HG03457 (cell line): Measurements from ENCODE around the gene MAOB.
"Not testable (repeated sequence)": the region's sequence is repeated elsewhere in the genome, so short reads cannot be mapped to it uniquely, and the experiment has no call there.

Source experiments
- ATAC-seq: cut with Tn5 transposase; IDR thresholded peaks from one replicate; pipeline ENCODE4 v1.9.1; 2021; ENCODE audit warnings: moderate number of reproducible peaks; ENCODE audit not compliant: unreplicated experiment

MAOB gene

DNA sequence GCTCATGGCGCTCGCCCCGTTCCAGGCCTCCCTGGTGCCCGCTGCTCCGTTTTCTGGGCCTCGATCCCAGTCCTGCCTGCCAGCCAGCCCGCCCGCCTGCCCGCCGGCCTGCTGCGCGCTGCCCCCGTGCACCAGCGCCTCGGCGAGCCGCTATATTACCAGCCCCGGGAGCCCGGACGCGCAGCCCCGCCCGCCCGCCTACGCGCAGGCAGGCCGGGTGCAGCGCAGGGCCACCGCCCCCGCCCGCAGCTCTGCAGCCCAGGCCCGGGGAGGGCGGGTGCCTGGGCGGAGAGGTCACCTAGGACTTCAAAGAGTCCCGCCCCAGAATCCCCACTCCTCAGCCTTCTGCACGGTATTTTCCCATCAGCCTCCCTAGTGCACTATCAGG, at the start of gene MAOB:
Gene MAOB (minus strand): TSS at position 157 of the 388 bp plus-strand sequence. CDS start 151 bp downstream, at position 6.
- ATAC-seq: no peak

DNA sequence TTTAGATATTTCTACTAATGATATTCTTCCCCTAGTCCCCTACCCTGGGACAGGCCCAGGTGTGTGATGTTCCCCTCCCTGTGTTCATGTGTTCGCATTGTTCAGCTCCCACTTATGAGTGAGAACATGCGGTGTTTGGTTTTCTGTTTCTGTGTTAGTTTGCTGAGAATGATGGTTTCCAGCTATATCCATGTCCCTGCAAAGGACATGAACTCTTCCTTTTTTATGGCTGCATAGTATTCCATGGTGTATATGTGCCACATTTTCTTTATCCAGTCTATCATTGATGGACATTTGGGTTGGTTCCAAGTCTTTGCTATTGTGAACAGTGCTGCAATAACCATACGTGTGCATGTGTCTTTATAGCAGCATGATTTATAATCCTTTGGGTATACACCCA, 39.8 kb upstream of the MAOB start:
- ATAC-seq: not testable (repeated sequence)

GRCh38 chrX:43910772-43911171, 28.5 kb upstream of the MAOB start:
- ATAC-seq: not testable (repeated sequence)

- ATAC-seq: no peak
These were observed 27.8 kb upstream of the MAOB start for GRCh38 chrX:43910012-43910411.

GRCh38 chrX:43909141-43909540, 26.9 kb upstream of the MAOB start:
- no peak for ATAC-seq

- no peak for ATAC-seq
These were observed 17.9 kb upstream of the MAOB start for GRCh38 chrX:43899878-43900815.

DNA sequence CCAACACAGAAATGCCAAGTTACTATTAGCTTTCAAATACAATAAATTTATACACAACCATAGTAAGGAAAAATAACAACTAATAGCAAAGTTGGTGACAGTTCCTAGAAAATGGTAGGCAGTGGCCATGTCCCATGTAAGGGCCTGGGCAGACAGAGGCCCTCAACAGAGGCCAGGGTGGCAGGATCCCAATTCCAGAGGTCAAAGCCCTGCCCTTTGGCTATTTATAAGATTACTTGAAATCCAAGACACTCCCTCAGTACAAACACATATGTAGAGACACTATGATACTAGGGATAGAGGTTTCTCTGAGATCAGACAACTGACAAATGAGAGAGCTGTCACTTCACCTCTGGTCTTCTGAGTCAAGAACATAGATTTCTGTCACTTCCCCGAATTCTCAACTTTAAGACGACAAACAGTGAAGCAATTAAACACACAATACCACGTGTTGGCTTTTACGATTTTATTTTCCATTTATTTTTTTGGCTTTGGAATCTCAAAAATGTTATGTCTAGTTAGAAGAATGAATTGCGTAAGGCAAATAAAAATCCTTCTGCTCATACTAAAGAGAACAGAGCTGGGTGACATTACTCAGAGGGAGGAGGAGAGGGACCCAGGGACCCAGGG, 16.3 kb upstream of the MAOB start:
- no peak for ATAC-seq

DNA sequence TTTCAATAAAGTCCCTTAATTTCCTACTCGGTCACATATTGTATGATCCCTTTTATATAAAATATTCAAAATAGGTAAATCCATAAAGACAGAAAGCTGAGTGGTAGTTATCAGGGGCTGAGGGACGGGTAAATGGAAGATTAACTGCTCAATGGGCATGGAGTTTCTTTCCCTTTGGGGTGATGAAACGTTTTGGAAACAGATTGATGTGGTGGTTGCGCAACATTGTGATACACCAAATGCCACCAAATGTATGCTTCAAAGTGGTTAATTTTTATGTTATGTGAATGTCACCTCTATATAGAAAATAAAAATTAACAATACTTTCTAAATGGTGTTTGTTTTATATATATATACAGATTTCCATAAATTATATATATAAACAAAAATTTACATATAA, 15.0 kb upstream of the MAOB start:
- ATAC-seq: no peak

DNA sequence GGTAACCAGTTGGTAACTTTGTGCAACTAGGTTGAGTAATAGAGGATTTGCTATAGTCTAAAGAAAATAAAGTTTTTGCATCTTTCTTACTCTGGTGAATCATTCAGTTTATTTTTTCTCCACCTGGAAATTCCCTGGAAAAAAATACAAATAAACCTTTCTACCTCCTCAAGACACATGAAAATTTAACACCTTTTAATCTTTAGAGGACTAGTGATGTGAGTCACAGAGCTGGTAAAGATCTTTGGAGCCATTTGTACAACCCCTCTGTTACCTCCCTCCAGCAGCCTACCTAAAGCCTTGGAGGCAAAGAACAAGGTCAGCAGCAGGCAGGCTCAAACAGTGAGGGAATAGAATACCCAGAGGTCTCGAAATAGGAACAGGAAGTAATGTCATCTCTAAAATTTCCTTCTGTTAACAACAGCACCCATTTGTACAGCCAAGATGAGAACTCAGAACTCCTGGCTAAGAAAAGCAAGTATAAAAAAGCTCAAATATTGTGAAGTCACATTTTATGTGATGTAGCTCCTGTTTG, 10.2 kb upstream of the MAOB start:
- no peak for ATAC-seq

DNA sequence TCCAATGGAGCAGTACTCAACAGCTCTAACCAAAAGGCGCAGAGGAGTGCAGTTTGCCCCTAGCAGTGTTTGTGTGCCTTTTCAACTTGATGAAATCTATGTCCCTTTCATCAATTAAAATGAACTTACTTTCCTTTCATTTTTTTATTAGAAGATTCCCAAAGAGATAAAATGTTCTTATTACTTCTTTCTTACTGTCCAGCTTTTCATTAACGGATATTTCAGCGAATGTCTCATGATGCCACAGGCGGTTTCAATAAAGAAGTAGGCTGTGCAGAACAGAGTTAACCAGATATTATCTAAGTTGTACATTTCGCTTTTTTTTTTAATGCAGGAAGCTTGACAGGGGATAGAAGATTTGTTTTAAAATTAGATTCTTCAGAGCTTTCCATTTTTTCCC, 3.4 kb upstream of the MAOB start:
- no peak for ATAC-seq

- ATAC-seq: no peak
These were observed 598 bp downstream of the MAOB start for GRCh38 chrX:43881410-43882293.

GRCh38 chrX:43880425-43880824, 1.8 kb downstream of the MAOB start:
- no peak for ATAC-seq

GRCh38 chrX:43878906-43879526, 3.2 kb downstream of the MAOB start:
- ATAC-seq: no peak

DNA sequence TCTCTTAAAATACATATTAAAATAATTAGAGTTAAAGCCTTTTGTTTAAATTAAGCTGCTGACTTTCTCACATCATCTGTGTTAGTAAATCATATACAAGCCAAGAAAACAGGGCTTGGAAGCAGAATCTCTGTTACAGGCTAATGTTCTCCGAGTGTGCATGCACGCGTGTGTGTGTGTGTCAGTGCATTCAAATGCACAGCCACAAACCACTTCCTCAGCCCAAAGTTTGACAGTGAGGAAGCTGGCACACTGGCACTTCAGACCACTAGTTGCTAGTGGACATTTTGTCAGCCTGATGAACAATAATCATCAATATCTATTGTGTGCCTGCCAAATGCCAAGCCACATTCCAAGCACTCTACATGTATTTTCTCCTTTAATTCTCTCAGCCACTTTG, 5.6 kb downstream of the MAOB start:
- no peak for ATAC-seq

- no peak for ATAC-seq
These were observed 11.4 kb downstream of the MAOB start for GRCh38 chrX:43870758-43871419.

GRCh38 chrX:43870011-43870410, 12.2 kb downstream of the MAOB start:
- no peak for ATAC-seq

DNA sequence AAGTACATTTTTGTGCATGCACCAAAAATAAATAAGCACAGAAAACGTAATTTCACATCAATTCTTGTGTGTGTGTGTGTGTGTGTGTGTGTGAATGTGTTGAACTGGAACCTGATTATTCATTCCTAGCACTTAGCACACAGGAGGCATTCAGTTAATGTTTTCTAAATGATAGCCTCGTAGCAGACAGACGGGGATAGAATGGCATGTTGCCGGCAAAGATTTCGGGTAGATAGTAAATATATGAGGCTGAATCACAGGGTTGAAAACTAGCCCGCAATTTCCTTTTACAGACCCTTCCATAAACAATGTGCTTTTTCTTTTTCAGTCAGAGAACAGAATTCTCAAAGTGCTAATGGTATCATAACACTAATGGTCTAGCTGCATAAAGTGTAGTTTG, 13.5 kb downstream of the MAOB start:
- ATAC-seq: no peak

DNA sequence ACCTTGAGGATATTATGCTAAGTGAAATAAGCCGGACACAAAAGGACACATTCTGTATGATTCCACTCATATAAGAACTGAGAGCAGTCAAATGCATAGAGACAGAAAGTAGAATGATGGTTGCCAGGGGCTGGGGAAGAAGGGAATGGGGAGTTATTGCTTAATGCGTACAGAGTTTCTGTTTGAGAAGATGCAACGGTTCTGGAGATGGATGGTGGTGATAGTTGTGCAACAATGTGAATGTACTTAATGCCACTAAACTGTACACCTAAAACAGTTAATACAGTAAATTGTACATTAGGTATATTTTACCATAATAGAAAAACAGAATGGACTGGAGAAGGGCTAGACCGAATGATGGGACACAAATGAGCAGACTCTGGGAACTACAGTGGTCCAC, 15.8 kb downstream of the MAOB start:
- ATAC-seq: no peak

DNA sequence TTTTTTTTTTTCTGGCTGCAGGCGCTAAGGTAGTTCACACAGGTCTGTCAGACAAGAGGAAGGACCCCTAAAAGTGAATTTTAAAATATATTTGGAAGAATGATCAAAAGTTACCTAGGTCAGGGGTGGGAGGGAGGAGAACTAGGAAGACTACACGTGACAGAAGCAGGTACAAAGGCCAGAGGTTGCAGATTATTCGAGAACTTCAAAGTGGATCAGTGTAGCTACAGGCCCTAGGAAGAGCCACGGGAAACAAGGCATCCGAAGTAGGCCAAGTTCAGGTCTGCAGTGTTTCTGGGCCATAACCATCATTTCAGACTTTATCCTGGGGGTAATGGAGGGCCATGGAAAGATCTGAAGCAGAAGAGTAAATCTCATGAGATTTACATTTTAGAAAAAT, 16.5 kb downstream of the MAOB start:
- ATAC-seq: no peak

- ATAC-seq: no peak
These were observed 19.8 kb downstream of the MAOB start for GRCh38 chrX:43862434-43862833.
